Measurements from ENCODE around the gene ABCA13. TPM values are rescaled to one million over a fixed set of nuclear protein-coding genes. Genes with fewer than 3 reads are reported as not detected.

The ABCA13 gene
- total and polyA plus RNA-seq, 8 donors, result under 0.01 to 1.5 (median 0.32) TPM

DNA sequence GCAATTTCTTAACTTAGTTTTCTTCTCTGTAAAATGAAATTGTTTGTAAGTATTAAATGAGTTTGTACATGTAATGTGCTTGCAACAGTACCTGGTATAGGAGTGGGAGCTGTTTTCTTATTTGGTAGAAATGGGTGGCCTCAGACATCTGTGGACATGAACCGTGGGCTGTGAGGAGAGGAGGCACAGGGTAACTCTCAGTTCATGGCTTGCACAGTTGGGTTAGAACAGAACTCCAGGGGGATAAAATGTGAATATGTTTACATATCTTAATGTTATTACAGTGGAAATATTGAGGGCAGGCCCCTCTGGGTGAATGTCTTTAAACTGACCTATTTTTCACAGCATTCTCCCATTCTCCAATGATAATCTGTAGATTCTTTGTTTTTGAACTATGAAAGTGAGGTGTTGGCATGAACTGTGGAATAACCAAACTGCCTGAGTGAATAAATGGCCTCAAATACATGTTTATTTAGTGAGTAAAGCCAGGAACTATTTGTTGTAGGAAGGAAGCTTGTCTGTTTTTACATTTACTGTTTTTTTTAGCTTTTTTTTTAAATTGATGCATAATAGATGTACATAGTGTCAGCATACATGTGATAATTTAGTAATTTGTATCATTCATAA, 2.6 kb downstream of the ABCA13 start:
- Histone ChIP-seq H3K9me3 (no peaks in the 10 kb centered on the region), H3K27me3 (no peaks in the 10 kb centered on the region), H3K36me3 (no peaks in the 10 kb centered on the region), H3K27ac (no peak overlapping the region), H3K4me3 (no peak overlapping the region), H3K4me1 (no peaks in the 10 kb centered on the region)
- intact Hi-C loops (cut with DNase I), result no loop called here
- no peak for ATAC-seq
- TF ChIP-seq, protein P1, sequence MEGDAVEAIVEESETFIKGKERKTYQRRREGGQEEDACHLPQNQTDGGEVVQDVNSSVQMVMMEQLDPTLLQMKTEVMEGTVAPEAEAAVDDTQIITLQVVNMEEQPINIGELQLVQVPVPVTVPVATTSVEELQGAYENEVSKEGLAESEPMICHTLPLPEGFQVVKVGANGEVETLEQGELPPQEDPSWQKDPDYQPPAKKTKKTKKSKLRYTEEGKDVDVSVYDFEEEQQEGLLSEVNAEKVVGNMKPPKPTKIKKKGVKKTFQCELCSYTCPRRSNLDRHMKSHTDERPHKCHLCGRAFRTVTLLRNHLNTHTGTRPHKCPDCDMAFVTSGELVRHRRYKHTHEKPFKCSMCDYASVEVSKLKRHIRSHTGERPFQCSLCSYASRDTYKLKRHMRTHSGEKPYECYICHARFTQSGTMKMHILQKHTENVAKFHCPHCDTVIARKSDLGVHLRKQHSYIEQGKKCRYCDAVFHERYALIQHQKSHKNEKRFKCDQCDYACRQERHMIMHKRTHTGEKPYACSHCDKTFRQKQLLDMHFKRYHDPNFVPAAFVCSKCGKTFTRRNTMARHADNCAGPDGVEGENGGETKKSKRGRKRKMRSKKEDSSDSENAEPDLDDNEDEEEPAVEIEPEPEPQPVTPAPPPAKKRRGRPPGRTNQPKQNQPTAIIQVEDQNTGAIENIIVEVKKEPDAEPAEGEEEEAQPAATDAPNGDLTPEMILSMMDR (IDR thresholded peaks at IDR 0.05), result no peak
- WGBS, 2 donors, result 73 to 88% methylated on average over 1 of the region's 1 CpG
- no peak for FAIRE-seq
- DNase-seq, result no peak

DNA sequence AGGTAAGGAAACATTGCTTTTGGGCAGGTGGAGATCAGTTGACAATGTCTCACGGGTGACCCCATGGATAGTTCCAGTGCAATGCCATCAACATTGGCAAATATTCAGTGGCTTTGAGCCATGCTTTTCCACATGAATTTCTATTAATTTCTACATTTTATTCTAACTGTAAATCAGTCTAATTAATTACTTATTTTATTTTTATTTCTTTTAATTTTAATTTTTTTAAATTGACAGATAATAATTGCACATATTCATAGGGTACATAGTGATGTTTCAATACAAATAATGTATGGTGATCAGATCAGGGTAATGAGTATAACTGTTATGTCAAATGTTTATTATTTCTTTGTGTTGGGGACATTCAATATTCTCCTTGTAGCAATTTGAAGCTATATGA, 3.8 kb downstream of the ABCA13 start:
- no peak for FAIRE-seq
- 58 to 83% methylated on average over 1 of the region's 1 CpG for WGBS, 2 donors
- intact Hi-C loops (cut with DNase I), result no loop called here

DNA sequence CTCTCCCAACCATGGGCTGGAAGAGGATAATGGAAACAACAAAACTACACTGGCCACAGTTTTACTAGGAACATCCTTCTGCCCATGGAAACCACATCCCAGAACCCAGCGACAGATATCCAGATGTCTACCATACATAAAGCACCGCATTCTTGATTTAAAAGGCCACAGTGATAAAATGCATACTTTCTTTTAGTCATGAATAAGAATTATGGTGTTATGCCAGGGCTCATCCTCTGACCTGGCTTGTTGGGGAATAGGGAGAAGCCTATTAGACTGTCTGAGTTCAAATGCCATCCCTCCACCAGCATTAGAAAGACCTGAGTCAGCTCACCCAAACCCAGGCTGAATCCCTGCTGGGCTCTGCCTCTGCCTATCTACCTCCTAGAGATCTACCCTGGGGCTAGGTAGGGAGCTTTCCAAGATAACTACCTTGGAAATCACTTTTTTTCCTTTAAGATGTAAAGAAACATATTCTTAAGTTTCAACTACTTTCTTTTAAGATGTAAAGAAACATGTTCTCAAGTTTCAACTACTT, 5.2 kb downstream of the ABCA13 start:
- DNase-seq, result no peak
- Histone ChIP-seq H3K27ac (no peak overlapping the region), H3K9me3 (no peaks in the 10 kb centered on the region), H3K4me1 (no peaks in the 10 kb centered on the region), H3K4me3 (no peak overlapping the region), H3K27me3 (no peaks in the 10 kb centered on the region), H3K36me3 (no peaks in the 10 kb centered on the region)
- no peak for ATAC-seq
- 82 to 88% methylated on average over 2 of the region's 2 CpGs for WGBS, 2 donors
- FAIRE-seq, result no peak
- TF ChIP-seq, protein P1 (IDR thresholded peaks at IDR 0.05), result no peak
- intact Hi-C loops (cut with DNase I), result no loop called here

More for the DNA sequence above, 3.8 kb downstream of the ABCA13 start:
- Histone ChIP-seq H3K36me3 (no peaks in the 10 kb centered on the region), H3K27ac (no peak overlapping the region), H3K4me1 (no peaks in the 10 kb centered on the region), H3K27me3 (no peaks in the 10 kb centered on the region), H3K9me3 (no peaks in the 10 kb centered on the region), H3K4me3 (no peak overlapping the region)
- ATAC-seq, result no peak
- no peak for DNase-seq
- TF ChIP-seq, protein P1 (IDR thresholded peaks at IDR 0.05), result no peak

DNA sequence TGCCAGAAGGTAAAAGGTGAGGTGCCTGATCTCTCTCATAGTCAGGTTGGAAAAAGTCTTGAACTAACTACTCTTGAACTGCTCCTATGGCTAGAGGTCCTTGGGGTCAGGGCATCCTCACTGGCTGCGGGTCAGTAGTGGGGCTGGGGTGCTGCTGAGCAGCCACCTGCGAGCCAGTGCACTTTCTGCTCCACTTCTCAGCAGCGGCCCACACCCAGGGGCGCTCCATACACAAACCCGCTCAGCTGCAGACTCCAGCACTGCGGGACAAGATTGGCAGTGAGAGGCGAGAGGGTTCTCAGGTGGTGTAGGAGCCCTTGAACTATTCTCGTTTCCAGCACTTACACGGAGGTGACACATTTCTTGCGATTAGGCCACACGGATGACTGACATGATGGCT, 6.0 kb downstream of the ABCA13 start:
- intact Hi-C loops (cut with DNase I), result no loop called here
- no peak for ATAC-seq
- TF ChIP-seq, protein P1 (IDR thresholded peaks at IDR 0.05), result no peak
- no peak for FAIRE-seq
- Histone ChIP-seq H3K4me1 (no peaks in the 10 kb centered on the region), H3K4me3 (no peak overlapping the region), H3K36me3 (no peaks in the 10 kb centered on the region), H3K9me3 (no peaks in the 10 kb centered on the region), H3K27ac (no peak overlapping the region), H3K27me3 (no peaks in the 10 kb centered on the region)
- no peak for DNase-seq
- 76 to 85% methylated on average over 11 of the region's 11 CpGs for WGBS, 2 donors

DNA sequence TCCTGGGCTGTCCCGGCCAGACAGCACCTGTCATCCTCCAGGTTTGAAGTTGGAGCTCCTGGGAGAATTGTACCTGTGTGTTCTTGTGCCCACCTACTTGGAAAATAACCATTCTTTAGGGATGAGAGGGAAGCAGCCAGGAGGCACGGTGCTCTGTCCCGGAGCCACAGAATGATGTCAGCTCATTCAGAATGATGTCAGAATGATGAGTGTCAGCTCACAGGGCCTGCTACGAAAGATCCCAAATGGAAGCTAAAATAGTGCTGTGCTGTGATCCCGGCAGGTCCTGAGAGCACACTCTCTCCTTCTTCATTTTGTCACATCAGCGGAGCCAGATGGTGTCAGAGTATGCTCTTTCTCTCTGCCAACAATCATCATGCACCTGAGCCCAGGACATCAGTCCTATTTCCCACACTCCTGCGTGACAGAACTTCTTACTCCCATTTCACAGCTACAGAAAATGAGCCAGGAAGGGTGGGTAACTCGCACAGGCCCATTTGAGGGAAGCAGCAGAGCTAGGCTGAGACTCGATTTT, 8.3 kb downstream of the ABCA13 start:
- ATAC-seq, result no peak
- no peak overlapping the region for H3K27ac ChIP-seq
- TF ChIP-seq, protein P1 (IDR thresholded peaks at IDR 0.05), result no peak
- intact Hi-C loops (cut with DNase I), result no loop called here
- no peaks in the 10 kb centered on the region for H3K9me3 ChIP-seq
- no peaks in the 10 kb centered on the region for H3K27me3 ChIP-seq
- no peaks in the 10 kb centered on the region for H3K4me1 ChIP-seq
- FAIRE-seq, result no peak
- 69 to 78% methylated on average over 9 of the region's 9 CpGs for WGBS, 2 donors
- H3K4me3 ChIP-seq, result no peak overlapping the region
- no peaks in the 10 kb centered on the region for H3K36me3 ChIP-seq
- no peak for DNase-seq

Data from pancreas (tissue), 10 donors.